Activated CD8-positive, alpha-beta memory T cell treated with anti-CD3 and anti-CD28 coated beads, Interleukin-2, amount 50 U/mL, for 24 hours (primary cell): ENCODE results near the gene PLTP.
A peak's percentile ranks its signal among the peaks of the same experiment; 100 is the strongest.
"Not testable (repeated sequence)": the region's sequence is repeated elsewhere in the genome, so short reads cannot be mapped to it uniquely, and the experiment has no call there.

Source experiments
- DNase-seq: peaks from one replicate; pipeline ENCODE4 v3.0.0-alpha.2; 2020; ENCODE audit errors: extremely low read depth

The PLTP gene

DNA sequence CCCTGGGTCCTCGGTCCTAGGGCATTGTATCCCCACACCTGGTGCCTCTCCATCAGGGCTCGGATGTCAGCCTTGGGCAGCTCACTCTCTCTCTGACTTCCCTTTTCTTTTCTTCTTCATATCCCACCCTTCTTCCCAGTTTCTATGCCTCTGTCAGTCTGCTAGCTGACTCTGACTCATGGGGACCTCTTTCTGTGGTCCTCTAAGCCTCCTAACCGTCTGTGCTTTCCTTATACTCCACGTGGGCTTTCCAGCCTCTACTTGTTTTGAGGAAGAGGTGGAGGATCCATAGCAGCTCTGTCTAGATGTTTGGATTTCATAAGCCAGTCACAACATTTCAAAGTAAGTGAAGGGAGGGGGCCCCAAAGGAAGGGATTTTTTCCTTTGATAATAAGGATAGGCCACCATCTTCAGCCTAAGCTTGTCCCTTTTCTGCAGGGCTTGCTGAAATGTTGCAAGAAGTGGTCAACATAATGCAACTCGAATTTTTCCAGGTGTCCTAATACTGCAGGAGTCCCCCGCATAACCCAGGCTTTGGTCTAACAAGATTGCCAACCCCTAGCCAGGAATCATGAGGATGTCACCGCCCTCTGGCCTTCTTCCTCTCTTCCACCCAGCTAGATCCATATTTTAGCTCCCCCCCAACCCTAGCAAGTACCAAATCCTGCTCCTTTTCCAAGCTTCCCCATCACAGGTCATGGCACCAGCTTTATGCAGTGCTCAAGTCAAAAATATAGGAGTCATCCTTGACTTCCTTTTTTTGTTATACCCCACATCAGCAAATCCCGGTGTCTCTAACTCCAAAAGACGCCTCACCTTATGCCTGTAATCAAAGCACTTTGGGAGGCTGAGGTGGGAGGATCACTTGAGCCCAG is 8.7 kb upstream of the PLTP start:
- no peak for DNase-seq

DNA sequence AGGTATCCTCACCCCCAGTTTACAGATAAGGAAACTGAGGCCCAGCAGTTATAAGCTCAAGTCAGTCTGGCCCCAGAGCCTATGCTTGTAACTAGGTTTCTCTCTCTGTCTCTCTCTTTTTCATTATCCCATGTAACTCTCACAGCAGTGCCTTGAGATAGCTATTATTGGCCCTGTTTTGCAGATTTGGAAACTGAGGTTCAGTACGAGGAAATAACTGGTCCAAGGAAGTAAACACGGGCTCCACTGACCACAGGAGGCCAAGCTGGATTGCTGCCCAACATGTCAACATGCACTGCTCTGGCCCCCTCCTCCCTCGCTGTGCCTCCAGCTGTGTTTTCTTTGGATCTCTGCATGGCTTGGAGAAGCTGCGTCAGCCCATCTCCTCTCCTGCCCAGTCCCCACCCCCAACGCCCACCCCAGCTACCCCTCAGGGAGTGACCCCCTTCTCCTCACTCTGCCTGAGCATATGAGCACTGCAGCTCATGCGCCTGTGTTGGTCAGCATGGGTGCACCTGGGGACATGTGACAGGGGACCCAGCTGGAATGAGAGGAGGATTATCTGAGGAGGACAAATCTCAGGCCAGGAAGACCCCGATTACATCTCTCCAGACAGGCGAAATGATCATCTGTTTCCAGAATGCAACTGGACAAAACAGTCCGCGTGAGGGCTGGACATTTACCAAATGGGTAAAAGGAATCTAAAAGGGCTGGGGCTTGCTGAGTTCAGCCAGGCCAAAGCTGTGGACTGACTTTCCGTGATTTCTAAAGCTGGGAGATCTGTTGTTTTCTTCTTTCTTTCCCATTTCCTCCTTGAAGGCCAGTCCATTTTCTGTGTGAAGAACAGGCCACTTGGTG is 7.8 kb upstream of the PLTP start:
- no peak for DNase-seq

DNA sequence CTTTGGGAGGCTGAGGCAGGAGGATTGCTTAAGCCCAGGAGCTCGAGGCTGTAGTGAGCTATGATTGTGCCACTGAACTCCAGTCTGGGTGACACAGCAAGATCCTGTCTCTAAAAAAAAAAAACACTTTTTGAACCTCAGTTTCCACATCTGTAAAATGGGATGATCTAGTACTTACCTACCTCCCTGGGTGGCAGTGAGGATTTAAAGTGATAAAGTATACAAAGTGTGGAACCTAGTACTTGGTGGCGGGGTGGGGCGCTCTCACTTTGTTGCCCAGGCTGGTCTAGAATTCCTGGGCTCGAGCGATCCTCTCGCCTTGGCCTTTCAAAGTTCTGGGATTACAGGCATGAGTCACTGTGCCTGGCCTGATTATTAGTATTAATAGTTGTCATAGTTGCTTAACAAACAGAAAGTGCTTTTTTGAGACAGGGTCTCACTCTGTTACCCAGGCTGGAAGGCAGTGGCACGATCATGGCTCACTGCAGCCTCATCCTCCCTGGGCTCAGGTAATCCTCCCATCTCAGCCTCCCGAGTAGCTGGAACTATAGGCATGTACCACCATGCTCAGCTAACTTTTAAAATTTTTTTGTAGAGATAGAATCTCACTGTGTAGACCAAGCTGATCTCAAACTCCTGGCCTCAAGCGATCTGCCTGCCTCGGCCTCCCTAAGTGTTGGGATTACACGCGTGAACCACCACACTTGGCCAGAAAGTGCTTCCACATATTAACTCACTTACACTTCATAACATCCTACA is 7.0 kb upstream of the PLTP start:
- DNase-seq: no peak

DNA sequence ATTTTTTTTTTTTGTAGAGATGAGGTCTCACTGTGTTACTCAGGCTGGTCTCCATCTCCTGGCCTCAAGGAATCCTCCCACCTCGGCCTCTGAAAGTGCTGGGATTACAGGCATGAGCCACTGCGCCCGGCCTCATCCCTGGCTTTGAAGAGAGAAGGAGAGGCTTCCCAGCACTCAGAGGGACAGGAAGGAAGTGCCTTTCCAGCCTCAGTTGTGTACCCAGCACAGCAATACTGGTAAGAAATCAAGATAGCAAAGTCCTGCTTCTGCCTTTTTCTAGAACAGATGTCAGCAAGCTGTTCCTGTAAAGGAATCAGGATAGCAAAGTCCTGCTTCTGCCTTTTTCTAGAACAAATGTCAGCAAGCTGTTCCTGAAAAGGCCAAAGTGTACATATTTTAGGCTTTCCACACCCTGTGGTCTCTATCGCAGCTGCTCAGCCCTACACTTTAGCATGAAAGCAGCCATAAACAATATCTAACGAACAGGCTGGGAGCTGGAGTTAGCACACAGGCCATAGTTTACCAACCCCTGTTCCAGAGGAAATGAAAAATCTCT is 6.3 kb upstream of the PLTP start:
- no peak for DNase-seq

DNA sequence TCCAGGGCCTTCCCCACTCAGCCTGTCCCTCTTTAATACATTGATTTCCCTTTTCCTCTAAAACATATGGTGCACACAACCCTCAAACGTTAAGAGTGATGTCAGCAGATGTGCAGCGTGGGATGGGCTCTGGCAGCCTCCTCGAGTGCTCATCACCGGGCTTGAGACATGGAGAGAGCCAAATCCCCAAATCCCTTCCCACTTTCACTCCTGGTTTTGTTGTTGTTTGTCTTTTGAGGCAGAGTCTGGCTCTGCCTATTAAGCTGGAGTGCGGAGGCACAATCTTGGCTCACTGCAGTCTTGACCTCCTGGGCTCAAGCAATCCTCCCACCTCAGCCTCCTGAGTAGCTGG is 5.8 kb upstream of the PLTP start:
- DNase-seq: no peak

DNA sequence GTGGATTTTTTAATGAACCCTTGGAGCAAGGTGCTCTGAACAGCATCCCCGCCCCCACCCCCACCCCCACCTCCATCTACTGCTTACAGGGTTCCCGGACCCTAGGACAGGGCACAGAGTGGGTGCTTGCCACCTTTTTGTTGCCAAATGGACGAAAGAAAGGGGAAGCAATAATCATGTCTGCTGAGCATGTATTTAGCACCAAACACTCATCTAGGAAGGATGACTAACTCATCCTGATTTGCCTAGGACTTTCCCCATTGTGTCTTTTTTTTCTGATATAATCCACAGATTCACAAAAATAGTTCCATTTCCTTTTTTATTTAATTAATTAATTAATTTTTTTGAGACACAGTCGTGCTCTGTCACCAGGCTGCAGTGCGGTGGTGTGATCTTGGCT is 1.2 kb upstream of the PLTP start:
- DNase-seq: no peak

DNA sequence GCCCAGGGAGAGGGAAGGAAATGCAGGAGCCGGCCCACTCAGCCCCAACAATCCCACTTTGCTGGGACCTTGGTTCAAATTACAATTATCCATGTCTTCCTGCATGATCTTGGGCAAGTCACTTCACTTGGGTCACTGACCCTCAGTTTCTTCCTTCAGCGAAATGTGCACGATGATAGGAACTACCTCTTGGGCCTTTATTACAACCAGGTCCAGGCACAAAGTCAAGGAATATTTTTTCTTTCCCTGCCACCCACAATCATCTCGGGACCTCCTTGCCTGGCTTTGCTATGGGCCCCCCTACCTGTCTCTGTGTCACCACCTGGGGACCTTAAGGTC is 358 bp upstream of the PLTP start:
- no peak for DNase-seq

DNA sequence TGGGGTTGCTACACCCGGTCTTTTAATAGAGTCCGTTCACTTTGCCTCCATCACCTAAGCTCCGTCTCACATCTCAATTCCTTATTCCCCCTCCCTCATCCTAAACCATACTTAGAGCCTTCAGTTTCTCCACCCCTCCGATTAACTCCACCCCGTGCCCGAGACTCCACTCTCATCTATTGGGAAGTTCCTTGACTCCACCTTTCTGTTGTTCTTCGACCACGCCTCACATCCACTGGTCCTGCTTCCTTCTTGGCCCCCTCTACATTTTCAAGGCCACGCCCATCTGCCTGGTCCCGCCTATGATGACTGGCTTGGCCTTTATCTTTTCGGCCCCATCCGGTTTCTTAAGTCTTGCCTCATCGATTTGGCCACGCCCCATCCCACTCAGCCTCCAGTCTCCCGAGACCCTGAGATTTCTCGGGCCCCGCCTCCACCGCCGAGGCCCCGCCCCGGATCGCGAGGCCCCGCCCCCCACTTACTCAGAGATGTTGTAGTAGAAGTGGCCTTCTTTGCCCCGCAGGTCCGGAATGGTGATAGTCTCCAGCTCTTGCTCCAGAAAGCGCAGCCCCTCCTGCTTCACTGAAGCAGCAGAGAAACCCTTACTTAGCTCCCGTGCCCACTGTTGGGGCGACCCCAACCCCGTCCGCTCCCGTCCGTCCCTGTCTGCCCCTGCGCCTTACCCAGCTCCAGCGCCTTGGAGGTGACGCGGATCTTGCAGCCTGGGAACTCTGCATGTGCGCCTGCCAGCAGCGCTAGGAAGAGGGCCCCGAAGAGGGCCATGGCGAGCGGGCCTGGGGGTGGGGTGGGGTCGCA is 1.1 kb downstream of the PLTP start:
- peak; percentile 88 for DNase-seq

DNA sequence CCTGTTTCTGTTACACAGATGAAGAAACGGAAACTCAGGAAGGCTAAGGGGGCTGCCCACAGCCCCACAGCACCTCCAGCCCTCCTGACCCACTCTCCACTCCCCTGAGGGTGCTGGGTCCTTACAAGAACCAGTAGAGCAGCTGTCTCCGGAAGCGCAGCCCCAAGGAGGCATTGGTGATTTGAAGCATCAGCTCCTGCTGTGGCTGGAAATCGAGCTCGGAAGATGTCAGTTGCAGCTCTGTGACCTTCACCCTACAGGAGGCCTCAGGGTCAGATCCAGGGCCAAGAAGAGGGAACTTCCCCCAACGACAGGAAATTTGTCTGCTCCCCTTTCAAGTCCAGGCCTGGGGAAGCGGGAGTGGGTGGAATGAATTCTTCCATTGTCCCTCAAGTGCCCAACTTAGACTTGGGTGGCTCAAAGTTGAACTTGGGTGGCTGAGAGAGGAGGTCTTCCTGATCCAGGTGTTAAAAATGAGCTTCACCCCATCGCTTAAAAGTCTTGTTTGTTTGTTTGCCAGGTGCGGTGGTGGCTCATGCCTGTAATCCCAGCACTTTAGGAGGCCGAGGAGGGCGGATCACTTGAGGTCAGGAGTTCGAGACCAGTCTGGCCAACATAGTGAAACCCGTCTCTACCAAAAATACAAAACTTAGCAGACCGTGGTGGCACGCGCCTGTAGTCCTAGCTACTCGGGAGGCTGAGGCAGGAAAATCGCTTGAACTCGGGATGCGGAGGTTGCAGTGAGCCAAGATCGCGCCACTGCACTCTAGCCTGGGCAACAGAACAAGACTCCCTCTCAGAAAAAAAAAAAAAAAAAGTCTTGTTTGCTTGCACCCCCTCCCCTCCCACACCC is 1.9 kb downstream of the PLTP start:
- no peak for DNase-seq

DNA sequence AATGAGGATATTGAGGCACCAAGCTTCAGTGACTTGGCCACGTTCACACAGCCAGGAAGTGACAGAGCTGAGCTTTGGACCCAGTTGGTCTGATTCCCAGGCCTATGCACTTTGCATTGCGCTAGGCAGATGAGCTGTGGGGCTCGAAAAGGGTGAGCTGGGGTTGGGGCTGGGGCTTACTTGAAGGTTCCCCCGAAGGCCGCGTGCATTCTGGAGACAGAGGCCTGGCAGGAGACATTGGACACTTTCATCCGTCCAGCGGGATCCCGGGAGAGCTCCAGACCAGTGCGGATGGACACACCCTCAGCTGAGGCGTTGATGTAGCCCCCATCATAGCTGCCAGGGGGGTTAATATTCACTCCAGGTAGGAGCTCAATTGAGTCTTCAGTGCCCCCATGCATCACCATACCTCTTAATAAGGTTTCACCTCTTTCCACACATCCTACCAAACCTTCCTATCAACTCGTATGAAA is 2.6 kb downstream of the PLTP start:
- no peak for DNase-seq

DNA sequence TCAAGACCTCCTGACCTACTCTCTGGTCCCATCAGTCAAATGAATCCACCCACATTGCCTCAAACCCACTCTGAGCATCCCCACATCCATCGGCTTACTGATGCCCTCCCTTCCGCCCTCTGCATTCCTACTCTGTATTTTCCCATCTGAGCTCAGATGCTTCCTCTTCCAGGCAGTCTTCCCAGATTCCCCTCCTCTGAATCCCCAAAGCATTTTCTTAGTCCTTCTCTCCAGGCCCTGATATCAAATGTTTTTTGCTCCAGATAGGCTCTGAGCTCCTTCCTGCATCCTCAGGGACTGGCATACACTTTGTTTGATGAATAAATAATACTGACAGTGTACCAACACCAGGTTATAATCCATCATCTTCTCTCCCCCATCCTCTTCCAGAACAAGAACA is 3.9 kb downstream of the PLTP start:
- no peak for DNase-seq

DNA sequence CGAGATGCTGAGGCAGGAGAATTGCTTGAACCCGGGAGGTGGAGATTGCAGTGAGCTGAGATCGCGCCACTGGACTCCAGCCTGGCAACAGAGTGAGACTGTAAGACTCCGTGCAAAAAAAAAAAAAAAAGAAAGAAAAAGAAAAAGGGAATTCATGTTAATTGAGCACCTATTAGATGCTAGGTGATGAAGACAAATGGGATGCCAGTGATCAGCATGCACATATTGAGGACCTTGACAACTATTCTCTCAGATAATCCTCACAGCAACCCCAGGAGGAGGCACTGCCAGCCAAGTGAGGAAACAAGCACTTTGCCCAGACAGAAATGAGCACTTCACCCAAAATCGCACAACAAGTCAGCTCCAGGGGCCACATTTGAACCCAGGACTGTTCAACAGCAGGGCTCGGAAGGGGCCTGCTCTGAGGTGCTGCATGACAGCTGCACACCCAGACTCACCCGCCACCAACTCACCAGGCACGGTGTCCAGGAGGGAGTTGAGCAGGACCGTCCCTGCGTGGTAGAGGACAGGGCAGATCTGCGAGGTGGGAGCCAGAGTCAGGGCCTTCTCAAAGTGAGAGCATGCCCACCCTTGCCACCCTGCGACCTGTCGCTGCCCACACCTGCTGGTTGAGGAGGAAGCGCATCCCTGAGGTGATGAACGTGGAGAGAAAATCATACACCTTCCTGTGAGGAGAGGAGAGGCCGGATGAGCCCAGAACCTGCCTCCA is 4.6 kb downstream of the PLTP start:
- no peak for DNase-seq

DNA sequence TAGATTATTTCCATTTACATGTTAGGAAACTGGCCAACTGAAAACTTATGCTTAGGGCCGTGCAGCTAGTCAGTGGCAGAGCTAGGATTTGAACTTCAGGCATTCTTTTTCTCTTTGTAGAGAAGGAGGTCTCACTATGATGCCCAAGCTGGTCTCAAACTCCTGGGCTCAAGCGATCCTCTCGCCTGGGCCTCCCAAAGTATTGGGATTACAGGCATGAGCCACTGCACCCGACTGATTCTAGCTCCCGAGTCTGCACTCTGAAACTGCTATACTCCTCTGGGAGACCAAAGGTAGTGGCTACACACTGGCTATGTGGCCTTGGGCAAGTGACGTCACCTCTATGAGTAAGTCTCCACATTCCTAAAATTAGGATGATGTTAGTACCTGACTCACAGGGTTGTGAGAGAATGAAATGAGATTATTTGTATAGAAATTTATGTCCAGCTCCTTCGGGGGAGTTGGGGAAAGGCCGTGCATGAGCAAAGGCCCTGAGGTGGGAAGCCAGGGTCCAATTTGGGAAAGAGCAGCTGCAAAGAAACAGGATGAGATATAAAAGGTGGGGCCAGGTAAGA is 6.4 kb downstream of the PLTP start:
- no peak for DNase-seq

DNA sequence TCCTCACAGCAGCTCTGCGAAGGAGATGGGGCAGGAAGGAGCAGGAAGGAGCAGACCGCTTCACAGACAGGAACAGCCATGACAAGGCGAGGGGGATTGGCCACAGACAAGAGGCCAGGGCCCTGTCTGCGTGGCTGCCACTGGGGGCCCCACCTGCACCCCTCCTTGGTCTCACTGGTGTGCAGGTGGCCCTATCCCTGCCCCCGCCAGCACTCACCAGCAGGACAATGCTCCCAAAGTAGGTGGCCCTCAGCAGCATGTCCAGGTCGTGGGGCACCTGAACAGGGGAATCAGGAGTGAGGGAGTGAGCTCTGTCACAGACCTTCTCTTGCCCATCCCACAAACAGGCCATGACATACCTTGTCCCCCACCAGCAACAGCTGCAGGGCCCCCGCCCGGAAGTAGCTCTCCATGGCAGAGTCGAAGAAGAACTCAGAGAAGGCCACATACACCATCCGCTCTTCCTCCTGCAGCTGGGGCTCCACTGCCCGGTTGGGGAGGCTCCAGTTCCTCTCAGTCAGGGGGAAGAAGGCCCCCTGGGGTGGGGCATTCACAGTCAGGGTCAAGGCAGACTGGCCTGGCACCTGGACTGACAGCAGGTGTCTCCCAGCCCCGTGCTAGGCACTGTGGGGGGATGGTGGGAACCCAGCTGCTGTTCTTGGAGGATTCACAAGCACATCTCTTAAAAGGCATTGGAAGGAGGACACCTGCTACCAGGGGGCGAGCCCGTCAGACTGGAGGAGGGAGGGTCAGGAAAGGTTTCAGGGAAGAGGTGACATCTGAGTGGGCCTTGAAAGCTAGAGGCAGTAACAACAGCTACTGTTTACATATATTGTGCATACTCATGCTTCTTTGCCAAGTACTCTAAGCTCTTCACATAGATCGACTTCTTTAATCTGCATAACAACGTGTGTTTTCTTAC is 7.1 kb downstream of the PLTP start:
- no peak for DNase-seq

DNA sequence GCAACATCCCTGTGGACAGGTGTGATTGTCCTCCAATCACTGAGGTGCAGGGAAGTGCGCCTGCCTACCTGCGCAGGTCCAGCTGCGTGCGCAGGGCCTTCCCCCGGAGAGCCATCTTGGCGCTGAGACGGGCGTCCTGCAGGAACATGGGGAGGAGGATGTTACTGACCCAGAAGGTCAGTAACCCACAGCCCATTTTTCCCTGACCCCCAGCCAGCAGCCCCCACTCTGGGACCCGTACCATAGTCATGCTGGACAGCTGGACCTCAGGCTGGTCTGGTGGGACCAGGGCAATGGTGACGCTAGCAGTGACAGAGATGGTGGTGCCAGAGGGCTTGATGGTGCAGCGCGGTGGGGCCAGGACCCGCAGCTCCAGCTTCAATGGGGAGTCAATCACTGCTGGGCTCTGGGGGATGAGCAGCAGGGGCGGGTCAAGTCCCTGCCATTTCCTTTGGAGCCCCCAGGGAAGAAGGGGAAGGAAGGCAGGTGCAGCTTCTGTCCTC is 9.7 kb downstream of the PLTP start:
- DNase-seq: no peak

DNA sequence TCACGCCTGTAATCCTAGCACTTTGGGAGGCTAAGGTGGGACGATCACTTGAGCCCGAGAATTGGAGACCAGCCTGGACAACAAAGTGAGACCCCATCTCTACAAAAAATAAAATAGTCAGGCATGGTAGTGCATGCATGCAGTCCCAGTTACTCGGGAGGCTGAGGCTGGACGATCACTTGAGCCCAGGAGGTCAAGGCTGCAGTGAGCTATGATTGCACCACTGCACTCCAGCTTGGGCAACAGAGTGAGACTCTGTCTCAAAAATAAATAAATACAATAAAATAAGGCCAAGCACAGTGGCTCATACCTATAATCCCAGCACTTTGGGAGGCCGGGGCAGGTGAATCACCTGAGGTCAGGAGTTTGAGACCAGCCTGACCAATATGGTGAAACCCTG is 10.6 kb downstream of the PLTP start:
- not testable (repeated sequence) for DNase-seq

DNA sequence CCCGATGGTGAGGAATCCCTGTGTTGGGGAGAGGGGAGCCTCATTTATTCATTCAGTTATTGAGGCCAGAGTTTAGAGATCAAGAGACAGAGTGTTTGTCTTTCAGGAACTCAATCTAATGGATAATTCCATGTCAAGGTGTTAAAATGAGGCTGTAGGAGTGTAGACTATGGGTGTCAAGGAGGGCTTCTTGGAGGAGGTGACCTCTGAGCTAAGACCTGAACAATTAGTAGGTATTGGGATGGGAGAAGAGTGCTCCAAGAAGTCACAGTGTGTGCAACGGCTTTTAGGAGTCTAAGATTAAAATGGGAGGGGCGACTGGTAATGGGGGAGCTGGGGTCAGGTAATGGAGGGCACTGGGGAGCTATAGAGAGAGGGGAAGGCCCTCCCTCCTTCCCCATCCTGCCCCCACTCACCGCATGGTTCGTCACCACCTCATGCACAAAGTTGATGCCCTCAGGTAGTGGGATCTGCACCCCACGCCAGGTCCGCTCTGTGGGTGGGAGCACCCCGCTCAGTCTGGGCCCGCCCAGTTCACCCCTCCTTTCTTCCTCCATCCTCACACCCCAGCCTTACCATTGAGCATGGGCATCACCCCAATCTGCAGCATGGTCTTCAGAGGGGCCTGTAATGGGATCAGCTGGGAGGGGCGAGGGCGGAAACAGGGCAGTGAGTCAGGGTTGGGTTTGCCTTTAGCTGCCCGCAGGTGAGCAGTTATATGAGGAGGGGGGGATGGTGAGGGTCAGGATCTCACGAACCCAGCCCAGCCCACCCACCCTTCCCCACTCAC is 12.7 kb downstream of the PLTP start:
- no peak for DNase-seq
